GM12878 (cell line): ENCODE measurements around the gene HPS5. TPM values are rescaled to one million over a fixed set of nuclear protein-coding genes. Genes with fewer than 3 reads are reported as not detected.
A peak's percentile ranks its signal among the peaks of the same experiment; 100 is the strongest.

Experiments
- ATAC-seq: fragments of 200-7000 bp; cut with Tn5 transposase; 3 replicates; pipeline ENCODE4 v1.9.1; 2020; ENCODE audit warnings: mild to moderate bottlenecking, moderate library complexity
- BruUV-seq: library from RNA; stranded (reverse); fragments of 400-500 nt; replicated peaks from 2 replicates; lab custom pipeline; 2021; lab: Mats Ljungman, UMichigan
- CTCF ChIA-PET: fragments of 300-600 bp; sonication (Branson Sonifier 250); formaldehyde crosslinking; extraction: SDS; loops from one replicate; lab custom pipeline; 2021; ENCODE audit warnings: inconsistent platforms; lab: Yijun Ruan, JAX
- POLR2A ChIA-PET: fragments of 350-600 bp; formaldehyde crosslinking; extraction: SDS; loops from one replicate; lab custom pipeline; 2021; ENCODE audit warnings: inconsistent platforms; lab: Charles Lee
- RAD21 ChIA-PET: fragments of 300-600 bp; sonication (Branson Sonifier 250); formaldehyde crosslinking; loops from one replicate; lab custom pipeline; 2023; ENCODE audit warnings: antibody characterized with exemption; ENCODE audit not compliant: unreplicated experiment; lab: Charles Lee
- SMC1A ChIA-PET: fragments of 300-600 bp; sonication (Branson Sonifier 250); formaldehyde crosslinking; loops from one replicate; lab custom pipeline; 2023; ENCODE audit not compliant: unreplicated experiment, uncharacterized antibody; lab: Charles Lee
- DNase-seq: peaks from one replicate; pipeline ENCODE4 v3.0.0-alpha.2; 2011; ENCODE audit warnings: low read depth, low spot score
- FAIRE-seq: peaks from 3 replicates; lab custom pipeline; 2011; peaks lifted over from hg19 to GRCh38; lab: Jason Lieb, UNC
- H2AFZ ChIP-seq: 2 replicates; pipeline ENCODE4 v1.6.0; 2011; ENCODE audit warnings: low read depth, low read length, control low read depth; ENCODE audit not compliant: control insufficient read depth
- H3K27ac ChIP-seq: 2 replicates; pipeline ENCODE4 v1.5.1; 2011; ENCODE audit warnings: control low read depth; ENCODE audit not compliant: control insufficient read depth, insufficient read depth
- H3K27me3 ChIP-seq, 2 experiments: replicated peaks in 1 of 2; 2 replicates each; pipeline versions ENCODE4 v1.6.0 to v1.6.1; 2011; ENCODE audit warnings: low read length in 1 of 2; ENCODE audit not compliant: control insufficient read depth in 2 of 2, insufficient read depth in 2 of 2
- H3K36me3 ChIP-seq, 2 experiments: 2 replicates each; pipeline ENCODE4 v1.5.1; 2011; ENCODE audit warnings: low read length in 1 of 2; ENCODE audit not compliant: control insufficient read depth in 2 of 2, insufficient read depth in 2 of 2
- H3K4me1 ChIP-seq: 2 replicates; pipeline ENCODE4 v1.6.1; 2011; ENCODE audit warnings: mild to moderate bottlenecking, low read length, moderate library complexity, mixed read lengths; ENCODE audit not compliant: control insufficient read depth, insufficient read depth
- H3K4me2 ChIP-seq: 2 replicates; pipeline ENCODE4 v1.6.0; 2011; ENCODE audit warnings: control low read depth; ENCODE audit not compliant: control insufficient read depth, insufficient read depth
- H3K4me3 ChIP-seq: fragments of 200-600 bp; sonication (generic); 2 replicates; pipeline ENCODE4 v1.5.1; 2016
- H3K79me2 ChIP-seq: 2 replicates; pipeline ENCODE4 v1.6.0; 2011; ENCODE audit warnings: low read length; ENCODE audit not compliant: control insufficient read depth, insufficient read depth
- H3K9ac ChIP-seq: 2 replicates; pipeline ENCODE4 v1.8.0; 2011; ENCODE audit warnings: low read length, control low read depth, mixed read lengths; ENCODE audit not compliant: control insufficient read depth, insufficient read depth
- H3K9me3 ChIP-seq: replicated peaks from 3 replicates; pipeline ENCODE4 v1.5.1; 2011; ENCODE audit warnings: mild to moderate bottlenecking, low read length; ENCODE audit not compliant: control insufficient read depth, insufficient read depth
- H4K20me1 ChIP-seq: 2 replicates; pipeline ENCODE4 v1.6.0; 2011; ENCODE audit not compliant: control insufficient read depth, insufficient read depth
- BMI1 ChIP-seq: fragments of 450-650 bp; IDR thresholded peaks from 2 replicates; pipeline ENCODE4 v1.6.1; 2016; ENCODE audit warnings: mild to moderate bottlenecking, moderate library complexity, borderline replicate concordance
- CHD1 ChIP-seq: IDR thresholded peaks from 2 replicates; pipeline ENCODE4 v1.6.1; 2012; ENCODE audit warnings: low read depth, low read length, improper control_type of control experiment
- HDAC2 ChIP-seq: fragments of 200-600 bp; sonication (generic); IDR thresholded peaks from 2 replicates; pipeline ENCODE4 v1.6.1; 2017
- MTA3 ChIP-seq: IDR thresholded peaks from 2 replicates; pipeline ENCODE4 v1.6.1; 2012; ENCODE audit warnings: low read length, inconsistent platforms, borderline replicate concordance
- NRF1 ChIP-seq: conservative IDR thresholded peaks from 2 replicates; pipeline ENCODE4 v1.6.1; 2011; ENCODE audit warnings: mild to moderate bottlenecking, low read depth, low read length, improper control_type of control experiment
- RBBP5 ChIP-seq: fragments of 200-600 bp; sonication (generic); conservative IDR thresholded peaks from 2 replicates; pipeline ENCODE4 v1.6.1; 2016
- SIX5 ChIP-seq: IDR thresholded peaks from 2 replicates; pipeline ENCODE4 v1.6.1; 2011; ENCODE audit warnings: mild to moderate bottlenecking, low read depth, low read length, moderate library complexity; ENCODE audit not compliant: severe bottlenecking
- TBL1XR1 ChIP-seq: IDR thresholded peaks from 2 replicates; pipeline ENCODE4 v1.6.1; 2012; ENCODE audit warnings: low read depth, low read length, improper control_type of control experiment
- ZNF274 ChIP-seq: IDR thresholded peaks from one replicate; pipeline ENCODE4 v1.8.0; 2011; ENCODE audit not compliant: insufficient read length, insufficient read depth
- WGBS: methylation state at CpG from one replicate; pipeline ENCODE4 v1.1.6; 2016; ENCODE audit warnings: low lambda C conversion rate; ENCODE audit not compliant: insufficient replicate concordance, insufficient coverage; ENCODE audit errors: missing lambda C conversion rate; 5-methylcytosine and 5-hydroxymethylcytosine counted together
- in situ Hi-C: fragments of 300-500 bp; cut with MboI; formaldehyde crosslinking; loops from 9 replicates; pipeline ENCODE4 v1.14.3; 2018; ENCODE audit warnings: mixed read lengths
- intact Hi-C: fragments of 100-400 bp; cut with micrococcal nuclease; formaldehyde crosslinking; loops from one replicate; pipeline ENCODE4 v1.14.2; 2022; ENCODE audit not compliant: unreplicated experiment
- polyA plus RNA-seq, 11 experiments: library from polyadenylated mRNA; depleted of rRNA in 4 of 11; unstranded in 6 of 11; stranded (reverse) in 5 of 11; fragments of >200 nt; fragmentation: Nextera tagmentation in 4 of 11; fragmentation: Illumina TruSeq in 1 of 11; extraction: Ambion mirVana in 4 of 11; extraction: Trizol in 1 of 11; gene quantifications; 1 replicate in 1 of 11; 2 replicates in 10 of 11; pipeline versions ENCODE4 v1.2.1 to v1.2.3, GENCODE V29; 2011 to 2016; ENCODE audit warnings: inconsistent platforms in 2 of 11, missing spikeins in 2 of 11, low read depth in 1 of 11
- total RNA-seq, 4 experiments: library from RNA; depleted of rRNA in 3 of 4; stranded (reverse); fragments of >200 nt in 3 of 4; fragmentation: Illumina TruSeq in 1 of 4; extraction: Trizol in 1 of 4; gene quantifications; 2 replicates each; pipeline versions ENCODE4 v1.2.1 to v1.2.3, GENCODE V29; 2013 to 2021
- TF ChIP-seq, protein P1 (sequence below): IDR thresholded peaks from 2 replicates; pipeline ENCODE4 v1.6.1; 2011; ENCODE audit warnings: borderline replicate concordance, low read depth, mild to moderate bottlenecking, moderate library complexity, mixed read lengths, low read length; ENCODE audit not compliant: insufficient read depth; ENCODE audit errors: extremely low read length
- TF ChIP-seq, protein P2 (sequence below): fragments of 450-650 bp; IDR thresholded peaks from 2 replicates; pipeline ENCODE4 v1.6.1; 2016; ENCODE audit warnings: mild to moderate bottlenecking

The HPS5 gene
- total and polyA plus RNA-seq, 10 of the 15 experiments (the other 5 are each of a cell fraction or from before 2014, with no cell fraction given), result 11.9 to 32.6 (median 23.5) TPM

DNA sequence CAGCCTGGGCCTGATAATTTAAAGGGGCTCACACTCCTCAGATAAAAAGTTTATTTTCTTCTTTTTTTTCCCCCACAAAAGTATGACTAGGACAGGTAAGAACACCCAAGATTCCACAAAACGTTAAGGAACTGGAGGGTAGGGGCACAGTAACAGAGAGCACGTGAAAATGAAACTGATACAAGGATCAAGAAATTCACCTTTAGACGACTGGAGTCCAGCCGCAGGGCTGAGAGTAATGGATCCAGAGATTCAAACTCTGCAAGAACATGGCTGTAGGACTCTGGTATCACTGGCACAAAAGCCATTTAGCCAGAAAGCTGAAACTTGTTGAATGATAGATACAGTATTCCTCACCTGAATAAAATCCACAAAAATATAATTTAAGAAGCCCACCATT lies 4.4 kb downstream of the HPS5 start:
- ATAC-seq, result no peak
- H3K4me3 ChIP-seq, result no peak overlapping the region
- H3K27me3 ChIP-seq, result no peaks in the 10 kb centered on the region
- FAIRE-seq, result no peak
- ChIA-PET CTCF (no interaction called here), POLR2A (no interaction called here), RAD21 (no interaction called here), SMC1A (interaction anchor here (0.5 kb wide), 1 partner anchor 26 kb away, joined by 3 read pairs; no protein-coding TSS in a partner anchor)
- no TSS peak for BruUV-seq
- WGBS, result 100% methylated on average over 4 of the region's 4 CpGs
- peaks cover 81% of the 10 kb centered on the region for H3K79me2 ChIP-seq
- H3K9ac ChIP-seq, result no peak overlapping the region
- H4K20me1 ChIP-seq, result no peaks in the 10 kb centered on the region
- H2AFZ ChIP-seq, result no peak overlapping the region
- intact Hi-C loops (no loop called here), in situ Hi-C loops (no loop called here)
- H3K36me3 ChIP-seq, result peaks cover 2 to 3% of the 10 kb centered on the region in 2 experiments; a peak in 2 of 4 replicates
- H3K9me3 ChIP-seq, result no peaks in the 10 kb centered on the region
- no peak overlapping the region for H3K27ac ChIP-seq
- H3K4me1 ChIP-seq, result peaks cover 9% of the 10 kb centered on the region
- no peak for TF ChIP-seq SIX5
- TF ChIP-seq, protein P1, sequence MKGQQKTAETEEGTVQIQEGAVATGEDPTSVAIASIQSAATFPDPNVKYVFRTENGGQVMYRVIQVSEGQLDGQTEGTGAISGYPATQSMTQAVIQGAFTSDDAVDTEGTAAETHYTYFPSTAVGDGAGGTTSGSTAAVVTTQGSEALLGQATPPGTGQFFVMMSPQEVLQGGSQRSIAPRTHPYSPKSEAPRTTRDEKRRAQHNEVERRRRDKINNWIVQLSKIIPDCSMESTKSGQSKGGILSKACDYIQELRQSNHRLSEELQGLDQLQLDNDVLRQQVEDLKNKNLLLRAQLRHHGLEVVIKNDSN, result no peak
- no peak for TF ChIP-seq CHD1
- no peak for TF ChIP-seq BMI1
- no peak for TF ChIP-seq MTA3
- TF ChIP-seq TBL1XR1, result no peak
- no peak for TF ChIP-seq RBBP5
- TF ChIP-seq, protein P2, sequence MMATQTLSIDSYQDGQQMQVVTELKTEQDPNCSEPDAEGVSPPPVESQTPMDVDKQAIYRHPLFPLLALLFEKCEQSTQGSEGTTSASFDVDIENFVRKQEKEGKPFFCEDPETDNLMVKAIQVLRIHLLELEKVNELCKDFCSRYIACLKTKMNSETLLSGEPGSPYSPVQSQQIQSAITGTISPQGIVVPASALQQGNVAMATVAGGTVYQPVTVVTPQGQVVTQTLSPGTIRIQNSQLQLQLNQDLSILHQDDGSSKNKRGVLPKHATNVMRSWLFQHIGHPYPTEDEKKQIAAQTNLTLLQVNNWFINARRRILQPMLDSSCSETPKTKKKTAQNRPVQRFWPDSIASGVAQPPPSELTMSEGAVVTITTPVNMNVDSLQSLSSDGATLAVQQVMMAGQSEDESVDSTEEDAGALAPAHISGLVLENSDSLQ, result no peak
- TF ChIP-seq HDAC2, result no peak
- no peak for TF ChIP-seq ZNF274
- no peak for TF ChIP-seq NRF1
- H3K4me2 ChIP-seq, result peak overlapping the region; percentile 58
- DNase-seq, result no peak
